CD4-positive, CD25-positive, alpha-beta regulatory T cell (primary cell): ENCODE data around the gene ERICH6B. TPM values are rescaled to one million over a fixed set of nuclear protein-coding genes. Genes with fewer than 3 reads are reported as not detected.

Experiments used
- ATAC-seq, 2 donors: fragments of 150-1000 bp; cut with Tn5 transposase; one replicate each; pipeline ENCODE4 v1.10.0; 2021; ENCODE audit warnings: low read depth in 2 of 2, moderate number of reproducible peaks in 2 of 2, moderate library complexity in 1 of 2
- DNase-seq, 3 donors: peaks; one replicate each; pipeline versions ENCODE4 v3.0.0 to v3.0.0-alpha.2; 2012 to 2022; ENCODE audit warnings: mixed read lengths in 1 of 3
- H3K27ac ChIP-seq: one replicate; pipeline ENCODE4 v1.7.0; 2013; ENCODE audit warnings: mild to moderate bottlenecking, low read length; ENCODE audit not compliant: insufficient read depth, poor library complexity, severe bottlenecking
- H3K27me3 ChIP-seq: one replicate; pipeline ENCODE4 v1.7.0; 2013; ENCODE audit warnings: low read length; ENCODE audit not compliant: control insufficient read depth, insufficient read depth
- H3K36me3 ChIP-seq: one replicate; pipeline ENCODE4 v1.7.0; 2013; ENCODE audit warnings: mild to moderate bottlenecking, low read length, moderate library complexity; ENCODE audit not compliant: control insufficient read depth, insufficient read depth
- H3K4me1 ChIP-seq: 2 replicates; pipeline ENCODE4 v1.7.0; 2013; ENCODE audit warnings: mild to moderate bottlenecking, low read length; ENCODE audit not compliant: insufficient read depth, control insufficient read depth, poor library complexity, severe bottlenecking
- H3K4me3 ChIP-seq: one replicate; pipeline ENCODE4 v1.7.0; 2013; ENCODE audit warnings: low read depth, mild to moderate bottlenecking, low read length, moderate library complexity
- H3K9me3 ChIP-seq, 2 experiments: 1 replicate in 1 of 2; 2 replicates in 1 of 2; pipeline ENCODE4 v1.7.0; 2013; ENCODE audit warnings: low read length in 2 of 2, mild to moderate bottlenecking in 1 of 2, moderate library complexity in 1 of 2; ENCODE audit not compliant: control insufficient read depth in 2 of 2
- H3K27ac Mint-ChIP-seq, 3 donors: one replicate each; pipeline ENCODE4 v1.8.0; 2020 to 2022; ENCODE audit warnings: mild to moderate bottlenecking in 3 of 3, mixed read lengths in 3 of 3, moderate library complexity in 2 of 3
- H3K27me3 Mint-ChIP-seq: one replicate; pipeline ENCODE4 v1.8.0; 2022; ENCODE audit warnings: mild to moderate bottlenecking, mixed read lengths
- H3K36me3 Mint-ChIP-seq: one replicate; pipeline ENCODE4 v1.8.0; 2020; ENCODE audit warnings: mixed read lengths
- H3K4me1 Mint-ChIP-seq, 4 donors: one replicate each; pipeline ENCODE4 v1.8.0; 2020 to 2022; ENCODE audit warnings: mixed read lengths in 4 of 4, mild to moderate bottlenecking in 1 of 4
- H3K4me3 Mint-ChIP-seq, 4 donors: one replicate each; pipeline ENCODE4 v1.8.0; 2020 to 2022; ENCODE audit warnings: mild to moderate bottlenecking in 4 of 4, mixed read lengths in 4 of 4, moderate library complexity in 3 of 4
- H3K9me3 Mint-ChIP-seq, 7 donors: one replicate each; pipeline ENCODE4 v1.8.0; 2020 to 2022; ENCODE audit warnings: mixed read lengths in 7 of 7, mild to moderate bottlenecking in 3 of 7, moderate library complexity in 2 of 7
- polyA plus RNA-seq, 4 donors: library from polyadenylated mRNA; unstranded; fragments of 300-500 nt; fragmentation: Illumina TruSeq; gene quantifications; one replicate each; pipeline ENCODE4 v1.2.3, GENCODE V29; 2021
- total RNA-seq: library from RNA; stranded (reverse); gene quantifications from one replicate; pipeline ENCODE4 v1.2.3, GENCODE V29; 2022

Gene ERICH6B
- total and polyA plus RNA-seq, 5 donors from 2014 or later: 0.38 TPM; not detected in 4

- H3K36me3 ChIP-seq: no peaks in the 10 kb centered on the region
- Mint-ChIP-seq H3K9me3 (peaks cover 0 to 2% (median 0%) of the 10 kb centered on the region in 7 donors), H3K27me3 (peaks cover 4% of the 10 kb centered on the region), H3K4me1 (no peaks in the 10 kb centered on the region), H3K36me3 (peaks cover 3% of the 10 kb centered on the region), H3K4me3 (no peak overlapping the region), H3K27ac (no peak overlapping the region)
- H3K9me3 ChIP-seq: no peaks in the 10 kb centered on the region
- H3K4me3 ChIP-seq: no peak overlapping the region
- no peaks in the 10 kb centered on the region for H3K4me1 ChIP-seq
- ATAC-seq (no peak), DNase-seq (no peak)
- no peaks in the 10 kb centered on the region for H3K27me3 ChIP-seq
- no peak overlapping the region for H3K27ac ChIP-seq
These were observed 30.7 kb downstream of the ERICH6B start for GRCh38 chr13:45584816-45585215.

- H3K27me3 ChIP-seq: no peaks in the 10 kb centered on the region
- no peak overlapping the region for H3K4me3 Mint-ChIP-seq
These were observed 33.0 kb downstream of the ERICH6B start for GRCh38 chr13:45582408-45583076.

GRCh38 chr13:45576466-45576865 is 39.1 kb downstream of the ERICH6B start:
- no peaks in the 10 kb centered on the region for H3K36me3 ChIP-seq
- no peak overlapping the region for H3K27ac ChIP-seq
- ATAC-seq (no peak), DNase-seq (no peak)
- H3K9me3 Mint-ChIP-seq: peaks cover 0 to 4% (median 0%) of the 10 kb centered on the region in 7 donors
- no peak overlapping the region for H3K27ac Mint-ChIP-seq
- no peaks in the 10 kb centered on the region for H3K4me1 ChIP-seq
- peaks cover 18% of the 10 kb centered on the region for H3K27me3 Mint-ChIP-seq
- no peaks in the 10 kb centered on the region for H3K4me1 Mint-ChIP-seq
- H3K4me3 ChIP-seq: no peak overlapping the region
- H3K36me3 Mint-ChIP-seq: no peaks in the 10 kb centered on the region
- no peaks in the 10 kb centered on the region for H3K9me3 ChIP-seq
- no peak overlapping the region for H3K4me3 Mint-ChIP-seq
- H3K27me3 ChIP-seq: peaks cover 7% of the 10 kb centered on the region

More at GRCh38 chr13:45582408-45583076, 33.0 kb downstream of the ERICH6B start:
- Mint-ChIP-seq H3K27ac (no peak overlapping the region), H3K9me3 (peaks cover 0 to 2% (median 0%) of the 10 kb centered on the region in 7 donors), H3K27me3 (peaks cover 9% of the 10 kb centered on the region), H3K4me1 (no peaks in the 10 kb centered on the region), H3K36me3 (peaks cover 3% of the 10 kb centered on the region)
- Histone ChIP-seq H3K9me3 (no peaks in the 10 kb centered on the region), H3K27ac (no peak overlapping the region), H3K4me1 (no peaks in the 10 kb centered on the region), H3K4me3 (no peak overlapping the region), H3K36me3 (no peaks in the 10 kb centered on the region)
- DNase-seq: no peak
- no peak for ATAC-seq

- peaks cover 21% of the 10 kb centered on the region for H3K27me3 Mint-ChIP-seq
- H3K27ac ChIP-seq: no peak overlapping the region
- no peaks in the 10 kb centered on the region for H3K36me3 ChIP-seq
- H3K27me3 ChIP-seq: peaks cover 7% of the 10 kb centered on the region
- no peak overlapping the region for H3K4me3 Mint-ChIP-seq
- H3K27ac Mint-ChIP-seq: no peak overlapping the region
- DNase-seq: no peak
- no peaks in the 10 kb centered on the region for H3K9me3 ChIP-seq
- no peak for ATAC-seq
- no peaks in the 10 kb centered on the region for H3K4me1 Mint-ChIP-seq
- H3K4me3 ChIP-seq: no peak overlapping the region
- H3K4me1 ChIP-seq: no peaks in the 10 kb centered on the region
- H3K9me3 Mint-ChIP-seq: peaks cover 0 to 4% (median 0%) of the 10 kb centered on the region in 7 donors
- no peaks in the 10 kb centered on the region for H3K36me3 Mint-ChIP-seq
These were observed 39.7 kb downstream of the ERICH6B start for GRCh38 chr13:45575830-45576180.

GRCh38 chr13:45575146-45575829 is 40.3 kb downstream of the ERICH6B start:
- ATAC-seq: no peak
- Histone ChIP-seq H3K9me3 (no peaks in the 10 kb centered on the region), H3K36me3 (no peaks in the 10 kb centered on the region), H3K4me1 (no peaks in the 10 kb centered on the region), H3K27ac (no peak overlapping the region), H3K4me3 (no peak overlapping the region), H3K27me3 (peaks cover 7% of the 10 kb centered on the region)
- no peak for DNase-seq
- Mint-ChIP-seq H3K27me3 (peaks cover 22% of the 10 kb centered on the region), H3K9me3 (peaks cover 0 to 4% (median 0%) of the 10 kb centered on the region in 7 donors), H3K27ac (no peak overlapping the region), H3K4me1 (no peaks in the 10 kb centered on the region), H3K36me3 (no peaks in the 10 kb centered on the region), H3K4me3 (no peak overlapping the region)

GRCh38 chr13:45565331-45565730 is 50.2 kb downstream of the ERICH6B start:
- no peak overlapping the region for H3K4me3 ChIP-seq
- H3K9me3 ChIP-seq: no peaks in the 10 kb centered on the region
- no peaks in the 10 kb centered on the region for H3K4me1 ChIP-seq
- Mint-ChIP-seq H3K27me3 (peaks cover 18% of the 10 kb centered on the region), H3K4me3 (no peak overlapping the region), H3K4me1 (no peaks in the 10 kb centered on the region), H3K27ac (no peak overlapping the region), H3K36me3 (no peaks in the 10 kb centered on the region), H3K9me3 (peaks cover 0 to 4% (median 2%) of the 10 kb centered on the region in 7 donors)
- H3K27me3 ChIP-seq: no peaks in the 10 kb centered on the region
- H3K27ac ChIP-seq: no peak overlapping the region
- no peak for ATAC-seq
- no peak for DNase-seq
- H3K36me3 ChIP-seq: no peaks in the 10 kb centered on the region

- no peak for DNase-seq
- no peaks in the 10 kb centered on the region for H3K4me1 ChIP-seq
- no peaks in the 10 kb centered on the region for H3K36me3 ChIP-seq
- no peak overlapping the region for H3K4me3 ChIP-seq
- Mint-ChIP-seq H3K4me1 (no peaks in the 10 kb centered on the region), H3K27me3 (peaks cover 19% of the 10 kb centered on the region), H3K36me3 (no peaks in the 10 kb centered on the region), H3K27ac (no peak overlapping the region), H3K4me3 (no peak overlapping the region), H3K9me3 (peaks cover 0 to 4% (median 2%) of the 10 kb centered on the region in 7 donors)
- no peaks in the 10 kb centered on the region for H3K9me3 ChIP-seq
- no peaks in the 10 kb centered on the region for H3K27me3 ChIP-seq
- no peak for ATAC-seq
- no peak overlapping the region for H3K27ac ChIP-seq
These were observed 51.3 kb downstream of the ERICH6B start for GRCh38 chr13:45564133-45564776.
